GM21515 (cell line): ENCODE data around the gene ARSI.

Experiments used
- ATAC-seq: cut with Tn5 transposase; IDR thresholded peaks from one replicate; pipeline ENCODE4 v1.9.1; 2021; ENCODE audit not compliant: unreplicated experiment

The ARSI gene

DNA sequence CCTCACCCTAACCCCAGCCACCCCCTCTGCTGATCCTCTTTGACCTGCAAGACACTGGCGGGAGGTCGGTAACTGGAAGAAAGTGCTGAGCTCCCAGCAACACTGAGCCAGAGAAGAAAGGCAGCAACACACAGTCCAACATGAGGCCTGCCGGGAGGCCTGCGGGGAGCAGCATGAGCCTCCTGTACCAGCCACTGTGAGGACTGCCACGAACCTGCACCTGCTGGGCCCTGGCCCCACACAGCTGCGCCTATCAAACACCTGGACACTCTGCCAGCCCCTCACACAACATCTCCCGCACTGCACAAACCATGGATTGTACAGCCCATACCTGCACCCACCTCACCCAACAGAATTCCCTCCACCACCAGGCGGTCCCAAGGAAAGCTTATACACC is 31.4 kb downstream of the ARSI start:
- no peak for ATAC-seq

GRCh38 chr5:150270541-150271295 is 32.0 kb downstream of the ARSI start:
- no peak for ATAC-seq

- no peak for ATAC-seq
Observed at GRCh38 chr5:150266871-150267291, 35.8 kb downstream of the ARSI start.

GRCh38 chr5:150265870-150266383 is 36.8 kb downstream of the ARSI start:
- no peak for ATAC-seq

GRCh38 chr5:150264667-150265603 is 37.8 kb downstream of the ARSI start:
- no peak for ATAC-seq

GRCh38 chr5:150263801-150264621 is 38.7 kb downstream of the ARSI start:
- ATAC-seq, result no peak

DNA sequence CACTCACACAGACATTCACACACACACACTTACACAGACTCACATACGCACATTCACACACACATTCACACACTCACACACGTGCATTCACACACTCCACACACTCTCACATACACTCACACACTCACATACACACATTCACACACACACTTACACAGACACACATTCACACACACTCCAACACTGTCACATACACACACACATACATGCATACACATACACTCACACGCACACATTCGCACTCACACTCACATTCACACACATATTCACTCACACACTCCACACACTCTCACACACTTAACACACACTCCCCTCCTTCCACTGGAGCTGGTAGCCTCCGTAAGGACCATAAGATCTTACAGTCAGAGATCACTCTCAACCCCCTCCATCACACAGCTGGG is 39.3 kb downstream of the ARSI start:
- ATAC-seq, result no peak

DNA sequence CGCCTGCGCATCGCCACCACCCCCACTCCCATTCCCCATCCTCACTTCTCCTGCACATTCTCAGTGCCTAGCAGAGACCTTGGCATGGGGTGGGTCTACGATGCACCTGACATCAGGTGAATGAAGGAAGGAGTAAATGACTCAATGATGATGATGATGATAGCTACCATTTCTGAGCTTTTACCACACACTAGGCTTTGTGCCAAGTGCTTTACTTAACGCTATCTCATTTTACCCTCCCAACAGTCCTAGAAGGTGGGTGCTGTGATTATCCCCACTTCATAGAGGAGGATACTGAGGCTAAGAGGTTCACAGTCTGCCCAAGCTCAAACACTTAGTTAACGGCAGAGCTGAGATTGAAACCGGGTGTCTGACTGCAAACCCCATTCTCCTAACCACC is 40.2 kb downstream of the ARSI start:
- ATAC-seq, result no peak

DNA sequence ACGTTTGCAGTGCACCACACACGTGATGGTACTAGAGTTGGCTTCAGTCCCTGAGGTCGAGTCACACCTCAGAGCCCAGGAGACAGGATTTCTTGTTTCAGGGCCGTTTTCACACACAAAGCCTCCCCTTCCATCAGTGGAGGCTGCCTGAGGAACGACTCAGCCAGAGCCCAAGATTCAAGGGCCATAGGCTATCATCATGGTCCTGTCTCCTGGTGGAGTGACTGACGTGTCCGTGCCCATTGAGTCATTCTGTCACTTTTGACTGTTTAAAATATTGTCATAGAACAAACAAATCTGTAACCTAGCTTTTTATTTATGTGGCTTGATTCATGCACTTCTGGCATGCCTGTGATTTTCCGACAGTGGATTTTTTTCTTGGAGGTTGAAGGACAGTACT is 41.5 kb downstream of the ARSI start:
- ATAC-seq, result no peak

GRCh38 chr5:150258130-150258529 is 44.6 kb downstream of the ARSI start:
- no peak for ATAC-seq

- no peak for ATAC-seq
Observed at GRCh38 chr5:150257424-150257823, 45.3 kb downstream of the ARSI start.

- ATAC-seq, result no peak
Observed at GRCh38 chr5:150256410-150257064, 46.2 kb downstream of the ARSI start.

DNA sequence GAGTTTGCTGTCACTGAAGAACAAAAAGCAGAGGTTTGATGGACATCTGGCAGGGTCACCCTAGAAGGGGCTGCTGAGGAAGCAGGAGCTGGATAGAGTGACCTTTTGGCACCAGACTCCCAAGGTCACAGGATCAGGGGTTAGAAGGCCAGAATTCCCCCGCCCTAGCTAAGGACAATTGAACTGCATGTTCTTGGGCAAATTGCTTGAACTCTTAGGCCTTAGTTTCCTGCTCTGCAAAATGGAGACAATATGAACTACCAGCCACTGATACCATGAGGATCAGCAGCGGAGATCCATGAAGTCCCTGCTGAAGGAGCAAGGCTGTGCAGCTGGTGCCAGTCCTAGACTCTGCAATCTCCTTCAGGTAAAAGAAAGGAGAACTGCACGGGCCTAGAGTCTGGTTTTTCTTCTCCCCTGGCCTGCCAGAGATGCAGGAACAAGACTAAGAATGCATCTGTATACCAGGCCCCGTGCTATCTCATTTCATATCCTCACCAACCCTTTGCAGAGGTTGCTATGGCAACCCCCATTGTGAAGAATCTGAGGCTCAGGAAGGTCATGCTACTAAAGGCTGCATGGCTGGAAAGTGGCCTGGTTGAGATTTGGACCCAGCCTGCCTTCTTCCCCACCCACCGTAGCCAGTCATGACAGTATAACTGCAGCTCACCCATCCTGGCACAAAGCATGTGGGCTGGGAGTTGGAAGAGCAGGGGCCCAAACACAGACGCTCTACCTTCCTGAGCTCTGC is 46.9 kb downstream of the ARSI start:
- ATAC-seq, result no peak

DNA sequence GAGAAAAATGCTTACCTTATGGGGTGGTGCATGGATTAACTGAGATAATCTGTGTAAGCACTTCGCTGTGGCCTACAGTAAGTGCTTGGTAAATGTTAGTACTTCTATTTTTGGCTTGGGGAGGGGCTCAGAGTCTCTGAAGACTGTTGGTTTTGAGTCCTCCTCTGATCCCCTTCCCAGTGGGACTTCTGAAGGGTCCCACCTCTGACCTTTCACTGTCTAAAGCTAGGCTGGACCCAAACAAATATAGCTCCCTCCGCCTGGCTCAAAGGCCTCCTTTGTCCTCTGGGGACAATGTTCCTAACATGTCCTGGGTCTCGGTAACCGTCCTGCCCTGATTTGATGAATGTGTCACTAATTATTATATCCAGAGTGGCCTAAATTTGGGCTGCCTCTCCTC is 47.9 kb downstream of the ARSI start:
- ATAC-seq, result no peak

DNA sequence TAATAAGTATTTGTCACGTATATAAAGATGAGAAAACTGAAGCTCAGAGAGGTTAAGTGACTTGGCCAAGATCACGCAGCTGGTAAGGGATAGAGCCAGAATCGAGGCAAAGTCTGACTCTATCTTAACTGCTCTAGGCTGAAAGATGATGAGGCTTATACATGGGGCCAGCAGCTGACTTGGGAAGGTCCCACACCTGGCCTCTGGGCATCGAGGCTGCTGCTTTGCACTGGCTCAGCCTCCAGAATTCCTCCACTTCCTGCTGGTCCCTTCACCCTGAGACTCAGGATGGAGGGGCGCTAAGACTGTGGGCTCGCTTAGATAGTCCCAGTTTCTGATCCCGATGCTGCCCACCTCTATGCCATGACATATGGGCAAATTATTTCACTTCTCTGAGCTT is 48.3 kb downstream of the ARSI start:
- no peak for ATAC-seq

DNA sequence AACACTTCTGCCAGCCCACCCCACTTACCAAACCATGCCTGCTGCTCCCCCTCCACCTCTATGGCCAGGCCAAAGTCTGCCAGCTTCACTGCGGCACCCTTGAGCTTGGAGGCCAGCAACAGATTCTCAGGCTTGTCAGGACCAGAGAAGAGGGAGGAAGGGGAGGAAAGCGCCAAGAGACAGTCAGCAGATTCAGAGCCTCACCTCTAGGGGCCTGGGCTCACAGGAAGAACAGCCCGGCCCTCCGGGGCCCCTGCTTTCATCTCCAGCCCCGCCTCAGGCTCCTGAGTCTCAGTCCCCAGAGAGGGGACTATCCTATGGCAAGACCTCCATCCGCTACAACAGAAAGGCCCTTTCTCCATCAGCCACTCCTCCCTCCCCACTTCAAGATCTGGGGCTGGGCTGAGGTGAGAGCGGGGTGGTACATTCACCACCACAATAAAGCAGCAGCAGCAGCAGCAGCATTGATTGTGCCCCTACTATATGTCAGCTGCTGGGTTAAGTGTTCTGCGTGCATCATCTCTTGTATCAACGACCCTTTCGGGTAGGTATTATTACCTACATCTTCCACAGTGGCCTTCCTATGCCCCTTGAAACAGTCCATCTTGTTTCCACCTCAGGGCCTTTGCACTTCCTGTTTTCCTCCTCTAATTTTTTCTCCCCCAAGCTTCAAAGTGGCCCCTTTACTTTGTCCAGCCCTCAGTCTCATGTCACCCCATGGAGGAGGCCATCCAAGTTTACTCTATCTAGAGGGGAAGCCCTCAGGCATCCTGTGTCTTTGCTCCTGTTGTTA is 49.1 kb downstream of the ARSI start:
- no peak for ATAC-seq

DNA sequence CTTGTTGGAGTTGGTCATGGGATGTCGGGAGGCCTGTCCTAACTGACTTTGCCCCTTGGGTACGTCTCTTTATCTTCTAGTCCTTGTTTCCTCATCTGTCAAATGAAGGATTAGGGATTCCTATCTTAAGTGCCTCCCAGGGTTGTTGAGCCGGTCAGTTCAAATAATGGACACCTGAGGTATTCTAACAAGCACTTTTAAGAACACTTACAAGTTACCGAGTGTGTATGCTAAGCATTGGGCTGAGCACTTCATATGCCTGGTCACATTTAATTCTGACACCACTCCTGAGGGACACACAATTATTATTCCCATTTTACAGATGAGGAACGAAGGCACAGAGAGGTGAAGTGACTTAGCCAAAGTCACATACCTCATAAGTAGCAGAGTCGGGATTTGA is 50.2 kb downstream of the ARSI start:
- no peak for ATAC-seq

- no peak for ATAC-seq
Observed at GRCh38 chr5:150251504-150251903, 51.2 kb downstream of the ARSI start.

GRCh38 chr5:150249744-150250143 is 53.0 kb downstream of the ARSI start:
- ATAC-seq, result no peak
